ENCODE results near the gene ANKRD63.

GRCh38 chr15:40240619-40241221, 42.1 kb downstream of the ANKRD63 start:
- TF ChIP-seq, protein P1, sequence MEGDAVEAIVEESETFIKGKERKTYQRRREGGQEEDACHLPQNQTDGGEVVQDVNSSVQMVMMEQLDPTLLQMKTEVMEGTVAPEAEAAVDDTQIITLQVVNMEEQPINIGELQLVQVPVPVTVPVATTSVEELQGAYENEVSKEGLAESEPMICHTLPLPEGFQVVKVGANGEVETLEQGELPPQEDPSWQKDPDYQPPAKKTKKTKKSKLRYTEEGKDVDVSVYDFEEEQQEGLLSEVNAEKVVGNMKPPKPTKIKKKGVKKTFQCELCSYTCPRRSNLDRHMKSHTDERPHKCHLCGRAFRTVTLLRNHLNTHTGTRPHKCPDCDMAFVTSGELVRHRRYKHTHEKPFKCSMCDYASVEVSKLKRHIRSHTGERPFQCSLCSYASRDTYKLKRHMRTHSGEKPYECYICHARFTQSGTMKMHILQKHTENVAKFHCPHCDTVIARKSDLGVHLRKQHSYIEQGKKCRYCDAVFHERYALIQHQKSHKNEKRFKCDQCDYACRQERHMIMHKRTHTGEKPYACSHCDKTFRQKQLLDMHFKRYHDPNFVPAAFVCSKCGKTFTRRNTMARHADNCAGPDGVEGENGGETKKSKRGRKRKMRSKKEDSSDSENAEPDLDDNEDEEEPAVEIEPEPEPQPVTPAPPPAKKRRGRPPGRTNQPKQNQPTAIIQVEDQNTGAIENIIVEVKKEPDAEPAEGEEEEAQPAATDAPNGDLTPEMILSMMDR (IDR thresholded peaks at IDR 0.05) = no peak
- no peak for TF ChIP-seq POLR2A (IDR thresholded peaks at IDR 0.05)
